H1 (cell line): ENCODE data around the gene COL8A2. TPM values are rescaled to one million over a fixed set of nuclear protein-coding genes. Genes with fewer than 3 reads are reported as not detected.

Experiments
- CTCF ChIA-PET: fragments of 300-600 bp; sonication (Branson Sonifier 250); formaldehyde crosslinking; loops from one replicate; lab custom pipeline; 2021; ENCODE audit not compliant: partially characterized antibody; lab: Charles Lee
- POLR2A ChIA-PET: fragments of 300-600 bp; sonication (Branson Sonifier 250); formaldehyde crosslinking; loops from one replicate; lab custom pipeline; 2021; ENCODE audit warnings: inconsistent platforms; ENCODE audit not compliant: partially characterized antibody; lab: Charles Lee
- DNase-seq, 2 experiments: peaks; one replicate each; pipeline versions ENCODE4 v3.0.0 to v3.0.0-alpha.2; 2010 to 2022; ENCODE audit warnings: low spot score in 2 of 2, low read depth in 1 of 2, mixed read lengths in 1 of 2
- FAIRE-seq: peaks from 2 replicates; lab custom pipeline; 2011; peaks lifted over from hg19 to GRCh38; lab: Jason Lieb, UNC
- H2AFZ ChIP-seq: 2 replicates; pipeline ENCODE4 v1.8.1; 2012; ENCODE audit warnings: low read length, inconsistent platforms
- H2AK5ac ChIP-seq: 2 replicates; pipeline ENCODE4 v1.6.1; 2013; ENCODE audit warnings: low read depth, low read length
- H2BK120ac ChIP-seq: replicated peaks from 2 replicates; pipeline ENCODE3; 2013; ENCODE audit warnings: low read depth, low read length, inconsistent platforms
- H2BK12ac ChIP-seq: 2 replicates; pipeline ENCODE4 v1.6.1; 2013; ENCODE audit warnings: low read depth, low read length
- H2BK15ac ChIP-seq: 2 replicates; pipeline ENCODE4 v1.6.1; 2013; ENCODE audit warnings: low read length
- H2BK20ac ChIP-seq: 2 replicates; pipeline ENCODE4 v1.6.1; 2013; ENCODE audit warnings: low read length
- H2BK5ac ChIP-seq: 2 replicates; pipeline ENCODE4 v1.6.1; 2013; ENCODE audit warnings: low read depth, low read length
- H3K14ac ChIP-seq: 2 replicates; pipeline ENCODE4 v1.6.1; 2013; ENCODE audit warnings: inconsistent platforms; ENCODE audit not compliant: insufficient read length
- H3K18ac ChIP-seq: 2 replicates; pipeline ENCODE4 v1.6.1; 2013; ENCODE audit warnings: low read length; ENCODE audit errors: extremely low read depth
- H3K23ac ChIP-seq: 2 replicates; pipeline ENCODE4 v1.6.1; 2013; ENCODE audit warnings: inconsistent platforms; ENCODE audit not compliant: insufficient read length
- H3K23me2 ChIP-seq: 2 replicates; pipeline ENCODE4 v1.6.1; 2013; ENCODE audit warnings: low read depth, low read length
- H3K27ac ChIP-seq: 2 replicates; pipeline ENCODE4 v1.6.1; 2011; ENCODE audit warnings: low read depth, low read length, inconsistent platforms
- H3K27me3 ChIP-seq, 4 experiments: replicated peaks in 1 of 4; 1 replicate in 1 of 4; 2 replicates in 3 of 4; pipeline versions ENCODE4 v1.6.1 to v1.8.1; 2011 to 2013; ENCODE audit warnings: low read length in 3 of 4, mild to moderate bottlenecking in 3 of 4, inconsistent platforms in 2 of 4, mixed read lengths in 2 of 4, moderate library complexity in 1 of 4; ENCODE audit not compliant: control insufficient read depth in 3 of 4, insufficient read depth in 3 of 4; ENCODE audit errors: extremely low read depth in 1 of 4
- H3K36me3 ChIP-seq, 4 experiments: 2 replicates each; pipeline versions ENCODE4 v1.6.1 to v1.8.1; 2011 to 2013; ENCODE audit warnings: mild to moderate bottlenecking in 4 of 4, low read length in 3 of 4, moderate library complexity in 2 of 4, control low read depth in 1 of 4, inconsistent platforms in 1 of 4; ENCODE audit not compliant: insufficient read depth in 4 of 4, control insufficient read depth in 2 of 4
- H3K4ac ChIP-seq: replicated peaks from 2 replicates; pipeline ENCODE3; 2013; ENCODE audit warnings: low read length, low read depth, mixed read lengths, inconsistent platforms; ENCODE audit not compliant: insufficient read length
- H3K4me1 ChIP-seq, 4 experiments: replicated peaks in 1 of 4; 1 replicate in 1 of 4; 2 replicates in 3 of 4; pipeline versions ENCODE4 v1.6.1 to v1.8.1; 2011 to 2013; ENCODE audit warnings: low read length in 3 of 4, inconsistent platforms in 2 of 4, mixed read lengths in 1 of 4; ENCODE audit not compliant: insufficient read depth in 4 of 4, control insufficient read depth in 3 of 4
- H3K4me2 ChIP-seq, 2 experiments: 2 replicates each; pipeline versions ENCODE4 v1.6.1 to v1.8.1; 2011 to 2013; ENCODE audit warnings: low read depth in 2 of 2, low read length in 2 of 2, control low read depth in 1 of 2, inconsistent platforms in 1 of 2, mild to moderate bottlenecking in 1 of 2; ENCODE audit not compliant: insufficient read depth in 1 of 2
- H3K4me3 ChIP-seq, 4 experiments: fragments of 200-600, 300-600 bp in 1 of 4; sonication (generic), shearing (Covaris generic), sonication (Bioruptor Twin) in 1 of 4; 2 replicates each; pipeline versions ENCODE4 v1.5.1 to v1.8.1; 2011 to 2016; ENCODE audit warnings: low read length in 4 of 4, low read depth in 3 of 4, control low read depth in 2 of 4, inconsistent platforms in 2 of 4, mild to moderate bottlenecking in 2 of 4, mixed read lengths in 1 of 4, moderate library complexity in 1 of 4; ENCODE audit not compliant: insufficient read depth in 2 of 4; ENCODE audit errors: extremely low read depth in 1 of 4
- H3K56ac ChIP-seq: replicated peaks from 2 replicates; pipeline ENCODE3; 2013; ENCODE audit warnings: low read depth, mild to moderate bottlenecking, mixed read lengths, low read length, inconsistent platforms; ENCODE audit not compliant: insufficient read length
- H3K79me1 ChIP-seq: 2 replicates; pipeline ENCODE4 v1.6.1; 2013; ENCODE audit warnings: low read depth, low read length, control low read depth
- H3K79me2 ChIP-seq, 2 experiments: 2 replicates each; pipeline versions ENCODE4 v1.6.1 to v1.8.1; 2012 to 2013; ENCODE audit warnings: low read length in 2 of 2, mild to moderate bottlenecking in 2 of 2, inconsistent platforms in 1 of 2; ENCODE audit not compliant: insufficient read depth in 2 of 2, control insufficient read depth in 1 of 2
- H3K9ac ChIP-seq, 4 experiments: replicated peaks in 1 of 4; 1 replicate in 1 of 4; 2 replicates in 3 of 4; pipeline versions ENCODE4 v1.6.1 to v1.8.1; 2011 to 2013; ENCODE audit warnings: low read depth in 3 of 4, low read length in 3 of 4, control low read depth in 2 of 4, mild to moderate bottlenecking in 2 of 4, moderate library complexity in 2 of 4, inconsistent platforms in 1 of 4; ENCODE audit errors: extremely low read depth in 1 of 4
- H3K9me3 ChIP-seq, 2 experiments: 2 replicates each; pipeline versions ENCODE4 v1.6.1 to v1.8.1; 2012 to 2013; ENCODE audit warnings: mild to moderate bottlenecking in 2 of 2, moderate library complexity in 2 of 2, control low read depth in 1 of 2, inconsistent platforms in 1 of 2, low read depth in 1 of 2, low read length in 1 of 2, mixed read lengths in 1 of 2; ENCODE audit not compliant: insufficient read depth in 2 of 2
- H4K20me1 ChIP-seq, 2 experiments: replicated peaks in 1 of 2; 2 replicates each; pipeline versions ENCODE3 to v1.8.1; 2011 to 2013; ENCODE audit warnings: inconsistent platforms in 2 of 2, low read length in 2 of 2, mild to moderate bottlenecking in 1 of 2; ENCODE audit not compliant: insufficient read depth in 2 of 2, control insufficient read depth in 1 of 2
- H4K5ac ChIP-seq: 2 replicates; pipeline ENCODE4 v1.6.1; 2013; ENCODE audit warnings: low read length, low read depth, mixed read lengths, inconsistent platforms; ENCODE audit not compliant: insufficient read length
- H4K8ac ChIP-seq: 2 replicates; pipeline ENCODE4 v1.8.0; 2013; ENCODE audit warnings: mild to moderate bottlenecking, moderate library complexity, low read length, inconsistent platforms; ENCODE audit not compliant: insufficient read depth; ENCODE audit errors: extremely low read depth
- H4K91ac ChIP-seq: replicated peaks from 2 replicates; pipeline ENCODE3; 2013; ENCODE audit warnings: low read length, mixed read lengths, inconsistent platforms; ENCODE audit not compliant: insufficient read length
- ATF2 ChIP-seq: IDR thresholded peaks from 2 replicates; pipeline ENCODE4 v1.6.1; 2012; ENCODE audit warnings: low read length, inconsistent platforms
- CHD2 ChIP-seq: IDR thresholded peaks from 2 replicates; pipeline ENCODE4 v1.6.1; 2012; ENCODE audit warnings: low read length, improper control_type of control experiment
- KDM4A ChIP-seq: IDR thresholded peaks from one replicate; pipeline ENCODE4 v1.7.1; 2012; ENCODE audit warnings: low read depth, mild to moderate bottlenecking, moderate library complexity, low read length, inconsistent platforms; ENCODE audit not compliant: severe bottlenecking
- MAX ChIP-seq: IDR thresholded peaks from 2 replicates; pipeline ENCODE4 v1.6.1; 2012; ENCODE audit warnings: inconsistent platforms
- SIN3A ChIP-seq, 2 experiments: IDR thresholded peaks in 1 of 2; conservative IDR thresholded peaks in 1 of 2; 2 replicates each; pipeline ENCODE4 v1.6.1; 2011 to 2012; ENCODE audit warnings: low read length in 2 of 2, improper control_type of control experiment in 1 of 2, low read depth in 1 of 2, mild to moderate bottlenecking in 1 of 2
- SIRT6 ChIP-seq: IDR thresholded peaks from one replicate; pipeline ENCODE4 v1.7.1; 2012; ENCODE audit warnings: low read length, inconsistent platforms
- SIX5 ChIP-seq: IDR thresholded peaks from 2 replicates; pipeline ENCODE4 v1.6.1; 2011; ENCODE audit warnings: mild to moderate bottlenecking, low read depth, low read length
- YY1 ChIP-seq: IDR thresholded peaks from 2 replicates; pipeline ENCODE4 v1.6.1; 2011; ENCODE audit warnings: low read depth, mild to moderate bottlenecking, low read length
- WGBS, 2 experiments: shearing (Covaris generic) in 1 of 2; methylation state at CpG; one replicate each; pipeline versions ENCODE4 v1.1.6 to v1.1.7; 2013 to 2015; ENCODE audit warnings: low lambda C conversion rate in 2 of 2, mixed read lengths in 2 of 2, inconsistent platforms in 1 of 2, low coverage in 1 of 2, missing lambda C conversion rate in 1 of 2; ENCODE audit not compliant: insufficient replicate concordance in 2 of 2, insufficient coverage in 1 of 2, insufficient read length in 1 of 2; ENCODE audit errors: extremely low coverage in 1 of 2, missing lambda C conversion rate in 1 of 2; 5-methylcytosine and 5-hydroxymethylcytosine counted together
- polyA plus RNA-seq, 7 experiments: library from polyadenylated mRNA; depleted of rRNA in 3 of 7; stranded (reverse) in 5 of 7; unstranded in 2 of 7; fragments of >200 nt in 5 of 7; fragments of 200-250 nt in 2 of 7; gene quantifications; 1 replicate in 5 of 7; 2 replicates in 1 of 7; 4 replicates in 1 of 7; pipeline versions ENCODE4 v1.2.1 to v1.2.3, GENCODE V29; 2011 to 2013; ENCODE audit warnings: missing spikeins in 2 of 7, mixed read lengths in 2 of 7
- total RNA-seq: library from RNA; stranded (reverse); fragmentation: NEBNext Ultra II Directional; extraction: Animal tissue kit (Norgen Biotek cat#: 25700); gene quantifications from 2 replicates; pipeline ENCODE4 v1.2.1, GENCODE V29; 2021

Gene COL8A2
- total and polyA plus RNA-seq, 2 of the 8 experiments (the other 6 are each of a cell fraction or from before 2014, with no cell fraction given): 2.1 to 2.8 TPM

- FAIRE-seq (no peak), DNase-seq (peak in 1 of 2 experiments; percentile 78)
- peaks cover 0 to 5% of the 10 kb centered on the region in 2 experiments for H4K20me1 ChIP-seq
- H2AK5ac ChIP-seq: no peak overlapping the region
- peaks cover 18 to 30% (median 28%) of the 10 kb centered on the region in 4 experiments for H3K36me3 ChIP-seq
- H2BK20ac ChIP-seq: no peak overlapping the region
- H4K8ac ChIP-seq: peak overlapping the region; percentile 18; the same call in 1 of the 2 replicates
- H3K14ac ChIP-seq: no peak overlapping the region
- H3K79me1 ChIP-seq: no peaks in the 10 kb centered on the region
- no peak overlapping the region; a peak in 1 of 7 replicates for H3K9ac ChIP-seq
- no peak overlapping the region for H2AFZ ChIP-seq
- H3K4me3 ChIP-seq: no peak overlapping the region
- no peaks in the 10 kb centered on the region for H3K23me2 ChIP-seq
- peak overlapping the region; percentile 56; the same call in 1 of the 2 replicates for H3K27ac ChIP-seq
- 72% methylated on average over 16 of the region's 16 CpGs; no CpG with 5 or more reads in 1 of the 2 experiments for WGBS, 2 experiments
- 0 out of 7 replicates have a peak, but pooled peaks cover 0 to 2% (median 0%) of the 10 kb centered on the region in 4 experiments for H3K27me3 ChIP-seq
- H3K4me2 ChIP-seq: peak overlapping the region in 1 of 2 experiments; percentile 25; a peak in 1 of 4 replicates
- no peaks in the 10 kb centered on the region for H3K9me3 ChIP-seq
- H4K91ac ChIP-seq: no peak overlapping the region
- no peak overlapping the region for H2BK120ac ChIP-seq
- no peak overlapping the region for H2BK12ac ChIP-seq
- peak overlapping the region; percentile 40; the same call in 1 of the 2 replicates for H2BK5ac ChIP-seq
- no peak overlapping the region for H3K23ac ChIP-seq
- H3K4me1 ChIP-seq: peaks cover 0 to 11% (median 7%) of the 10 kb centered on the region in 4 experiments; a peak in 3 of 7 replicates
- H4K5ac ChIP-seq: no peak overlapping the region
- H3K4ac ChIP-seq: no peak overlapping the region
- no peak overlapping the region for H3K56ac ChIP-seq
- ChIA-PET CTCF (interaction anchor here (0.6 to 32.6 kb wide), 22 partner anchors 9 to 339 kb away, joined by 3 to 738 read pairs (median 4); partner anchors contain the start of genes SH3D21 and TRAPPC3), POLR2A (interaction anchor here (0.6 to 7.8 kb wide), 16 partner anchors 9 to 288 kb away, joined by 3 to 61 read pairs (median 4); partner anchors contain the start of gene TRAPPC3)
- H2BK15ac ChIP-seq: no peak overlapping the region
- H3K18ac ChIP-seq: no peak overlapping the region; the same call in 1 of the 2 replicates
- no peaks in the 10 kb centered on the region for H3K79me2 ChIP-seq
- no peak for TF ChIP-seq YY1
- TF ChIP-seq SIRT6: no peak
- TF ChIP-seq KDM4A: no peak
- peak; percentile 94 for TF ChIP-seq MAX
- no peak for TF ChIP-seq SIX5
- TF ChIP-seq SIN3A (conservative IDR thresholded peaks at IDR 0.05 in 1 of 2, IDR thresholded peaks at IDR 0.05 in 1 of 2; ENCODE audit: low read depth in 1 of 2, low read length in 2 of 2): 0 out of 4 replicates have a peak, but pooled peaks of 1 of the 2 experiments have one; percentile 20
- no peak for TF ChIP-seq CHD2
- no peak for TF ChIP-seq ATF2
Measured at GRCh38 chr1:36096500-36097432, 28.3 kb downstream of the COL8A2 start.
